IMR-90 (cell line): ENCODE results near the gene RAB3IL1. TPM values are rescaled to one million over a fixed set of nuclear protein-coding genes. Genes with fewer than 3 reads are reported as not detected.

Source experiments
- ATAC-seq: fragments of 200-7000 bp; cut with Tn5 transposase; 2 replicates; pipeline ENCODE4 v1.9.1; 2020; ENCODE audit warnings: low read depth, mild to moderate bottlenecking, moderate library complexity
- BruUV-seq: library from RNA; stranded (reverse); fragments of 400-500 nt; replicated peaks from 2 replicates; lab custom pipeline; 2021; lab: Mats Ljungman, UMichigan
- CTCF ChIA-PET: fragments of 300-600 bp; formaldehyde crosslinking; extraction: SDS; loops from one replicate; lab custom pipeline; 2021; ENCODE audit warnings: antibody characterized with exemption; lab: Yijun Ruan, JAX
- POLR2A ChIA-PET: fragments of 300-600 bp; sonication (Branson Sonifier 250); formaldehyde crosslinking; loops from one replicate; lab custom pipeline; 2022; ENCODE audit warnings: antibody characterized with exemption; ENCODE audit not compliant: unreplicated experiment; lab: Charles Lee
- DNase-seq: peaks from one replicate; pipeline ENCODE4 v3.0.0; 2013
- H2AFZ ChIP-seq: replicated peaks from 2 replicates; pipeline ENCODE3; 2013; ENCODE audit warnings: low read length, mild to moderate bottlenecking; ENCODE audit not compliant: poor library complexity
- H2AK5ac ChIP-seq: 2 replicates; pipeline ENCODE4 v1.6.1; 2013; ENCODE audit warnings: low read depth, low read length, inconsistent platforms
- H2AK9ac ChIP-seq: replicated peaks from 2 replicates; pipeline ENCODE3; 2013; ENCODE audit warnings: mild to moderate bottlenecking, low read depth, low read length, moderate library complexity; ENCODE audit not compliant: poor library complexity
- H2BK120ac ChIP-seq: 2 replicates; pipeline ENCODE4 v1.6.1; 2013; ENCODE audit warnings: low read depth, low read length, inconsistent platforms
- H2BK15ac ChIP-seq: 3 replicates; pipeline ENCODE4 v1.6.1; 2013; ENCODE audit warnings: low read depth, low read length, inconsistent platforms
- H2BK20ac ChIP-seq: 2 replicates; pipeline ENCODE4 v1.6.1; 2013; ENCODE audit warnings: low read depth, mild to moderate bottlenecking, inconsistent platforms, low read length, moderate library complexity
- H2BK5ac ChIP-seq: 2 replicates; pipeline ENCODE4 v1.6.1; 2013; ENCODE audit warnings: mild to moderate bottlenecking, low read depth, low read length, inconsistent platforms; ENCODE audit not compliant: poor library complexity, severe bottlenecking
- H3K14ac ChIP-seq: replicated peaks from 2 replicates; pipeline ENCODE4 v1.6.1; 2013; ENCODE audit warnings: low read depth, low read length, inconsistent platforms
- H3K18ac ChIP-seq: 2 replicates; pipeline ENCODE4 v1.6.1; 2013; ENCODE audit warnings: low read depth, low read length, control low read depth
- H3K23ac ChIP-seq: 2 replicates; pipeline ENCODE4 v1.6.1; 2013; ENCODE audit warnings: low read depth, low read length, inconsistent platforms
- H3K27ac ChIP-seq: 2 replicates; pipeline ENCODE4 v1.5.1; 2013; ENCODE audit warnings: mild to moderate bottlenecking, control low read depth, low read length; ENCODE audit not compliant: insufficient read depth
- H3K27me3 ChIP-seq: 2 replicates; pipeline ENCODE4 v1.6.1; 2013; ENCODE audit warnings: low read length; ENCODE audit not compliant: control insufficient read depth, insufficient read depth
- H3K36me3 ChIP-seq: 2 replicates; pipeline ENCODE4 v1.6.1; 2013; ENCODE audit warnings: low read length, mixed read lengths; ENCODE audit not compliant: control insufficient read depth, insufficient read depth
- H3K4ac ChIP-seq: 2 replicates; pipeline ENCODE4 v1.6.1; 2013; ENCODE audit warnings: low read depth, low read length, inconsistent platforms
- H3K4me1 ChIP-seq: 2 replicates; pipeline ENCODE4 v1.6.1; 2013; ENCODE audit warnings: low read length, mixed read lengths; ENCODE audit not compliant: control insufficient read depth, insufficient read depth
- H3K4me2 ChIP-seq: 2 replicates; pipeline ENCODE4 v1.6.1; 2013; ENCODE audit warnings: low read depth, mild to moderate bottlenecking, control low read depth, low read length, moderate library complexity
- H3K4me3 ChIP-seq: 2 replicates; pipeline ENCODE4 v1.5.1; 2013; ENCODE audit warnings: low read depth, mild to moderate bottlenecking, control low read depth, low read length, moderate library complexity; ENCODE audit not compliant: insufficient read depth
- H3K56ac ChIP-seq: 2 replicates; pipeline ENCODE4 v1.6.1; 2013; ENCODE audit warnings: low read length, inconsistent platforms; ENCODE audit not compliant: insufficient read depth; ENCODE audit errors: extremely low read depth
- H3K79me1 ChIP-seq, 2 experiments: 2 replicates each; pipeline ENCODE4 v1.6.1; 2013; ENCODE audit warnings: low read length in 2 of 2, inconsistent platforms in 1 of 2, low read depth in 1 of 2
- H3K9ac ChIP-seq: 2 replicates; pipeline ENCODE4 v1.6.1; 2013; ENCODE audit warnings: low read depth, low read length, control low read depth
- H3K9me1 ChIP-seq: 2 replicates; pipeline ENCODE4 v1.6.1; 2013; ENCODE audit warnings: low read length, inconsistent platforms; ENCODE audit not compliant: insufficient read depth
- H3K9me3 ChIP-seq: 2 replicates; pipeline ENCODE4 v1.6.1; 2013; ENCODE audit warnings: low read length; ENCODE audit not compliant: control insufficient read depth, insufficient read depth
- H4K20me1 ChIP-seq: 2 replicates; pipeline ENCODE4 v1.6.1; 2013; ENCODE audit warnings: low read length, inconsistent platforms; ENCODE audit not compliant: insufficient read depth
- H4K5ac ChIP-seq: 2 replicates; pipeline ENCODE4 v1.6.1; 2013; ENCODE audit warnings: mild to moderate bottlenecking, low read depth, low read length, control low read depth
- H4K8ac ChIP-seq, 2 experiments: 2 replicates each; pipeline ENCODE4 v1.6.1; 2013; ENCODE audit warnings: low read depth in 2 of 2, low read length in 2 of 2, control low read depth in 1 of 2, inconsistent platforms in 1 of 2
- H4K91ac ChIP-seq: 2 replicates; pipeline ENCODE4 v1.6.1; 2013; ENCODE audit warnings: low read depth, low read length, inconsistent platforms; ENCODE audit not compliant: insufficient read depth
- RAD21 ChIP-seq: IDR thresholded peaks from 2 replicates; pipeline ENCODE4 v1.6.1; 2012; ENCODE audit warnings: low read length, improper control_type of control experiment
- SMC3 ChIP-seq: fragments of 150-350 bp; IDR thresholded peaks from 2 replicates; pipeline ENCODE4 v1.6.1; 2016; ENCODE audit warnings: low read depth, mild to moderate bottlenecking, antibody characterized with exemption, low read length, moderate library complexity
- WGBS, 2 experiments: methylation state at CpG; one replicate each; pipeline versions ENCODE4 v1.1.5 to v1.1.7; 2013; ENCODE audit warnings: missing lambda C conversion rate in 2 of 2; ENCODE audit not compliant: insufficient read length in 1 of 2; ENCODE audit errors: extremely low coverage in 2 of 2; 5-methylcytosine and 5-hydroxymethylcytosine counted together
- dilution Hi-C: fragments of 300-500 bp; cut with HindIII; formaldehyde crosslinking; loops from one replicate; pipeline ENCODE4 v1.14.3; 2018; ENCODE audit warnings: low sequenced_read_pairs; ENCODE audit not compliant: unreplicated experiment
- in situ Hi-C: fragments of 300-500 bp; cut with MboI; formaldehyde crosslinking; loops from 3 replicates; pipeline ENCODE4 v1.14.3; 2019; ENCODE audit warnings: low sequenced_read_pairs, inconsistent platforms, mixed read lengths
- intact Hi-C: fragments of 100-400 bp; cut with micrococcal nuclease; formaldehyde crosslinking; loops from 2 replicates; pipeline ENCODE4 v1.10.0; 2022
- polyA plus RNA-seq, 3 experiments: library from polyadenylated mRNA; depleted of rRNA; stranded (reverse); fragments of >200 nt; gene quantifications; 2 replicates each; pipeline ENCODE4 v1.2.3, GENCODE V29; 2012; ENCODE audit warnings: low replicate concordance in 1 of 3
- total RNA-seq: library from RNA; depleted of rRNA; stranded (reverse); fragments of >200 nt; gene quantifications from 2 replicates; pipeline ENCODE4 v1.2.3, GENCODE V29; 2012
- TF ChIP-seq, protein P1 (sequence below): fragments of 150-350 bp; IDR thresholded peaks from 2 replicates; pipeline ENCODE4 v1.6.1; 2016; ENCODE audit warnings: low read depth, mild to moderate bottlenecking, low read length, moderate library complexity, borderline replicate concordance

Gene RAB3IL1
- total and polyA plus RNA-seq, 2 of the 4 experiments (the other 2 are of a cell fraction): 0.72 to 1.9 TPM

- ChIA-PET POLR2A (no interaction called here), CTCF (no interaction called here)
- H3K14ac ChIP-seq: no peak overlapping the region
- no peak overlapping the region for H3K4me2 ChIP-seq
- H2BK5ac ChIP-seq: no peak overlapping the region
- no TSS peak for BruUV-seq
- no peak overlapping the region for H3K4ac ChIP-seq
- no peak overlapping the region for H4K91ac ChIP-seq
- ATAC-seq (no peak), DNase-seq (no peak)
- H3K18ac ChIP-seq: no peak overlapping the region
- H2AFZ ChIP-seq: peak overlapping the region; percentile 10
- H3K9ac ChIP-seq: no peak overlapping the region
- in situ Hi-C loops (loop anchor here (25.0 kb wide), 1 partner anchor 447 kb away; no protein-coding TSS in a partner anchor), dilution Hi-C loops (no loop called here), intact Hi-C loops (no loop called here)
- H2AK9ac ChIP-seq: peak overlapping the region; percentile 24
- H4K20me1 ChIP-seq: no peaks in the 10 kb centered on the region
- H3K27ac ChIP-seq: no peak overlapping the region
- H2BK20ac ChIP-seq: no peak overlapping the region
- no peaks in the 10 kb centered on the region for H3K27me3 ChIP-seq
- TF ChIP-seq, protein P1, sequence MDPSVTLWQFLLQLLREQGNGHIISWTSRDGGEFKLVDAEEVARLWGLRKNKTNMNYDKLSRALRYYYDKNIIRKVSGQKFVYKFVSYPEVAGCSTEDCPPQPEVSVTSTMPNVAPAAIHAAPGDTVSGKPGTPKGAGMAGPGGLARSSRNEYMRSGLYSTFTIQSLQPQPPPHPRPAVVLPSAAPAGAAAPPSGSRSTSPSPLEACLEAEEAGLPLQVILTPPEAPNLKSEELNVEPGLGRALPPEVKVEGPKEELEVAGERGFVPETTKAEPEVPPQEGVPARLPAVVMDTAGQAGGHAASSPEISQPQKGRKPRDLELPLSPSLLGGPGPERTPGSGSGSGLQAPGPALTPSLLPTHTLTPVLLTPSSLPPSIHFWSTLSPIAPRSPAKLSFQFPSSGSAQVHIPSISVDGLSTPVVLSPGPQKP: no peak
- TF ChIP-seq SMC3 (no peak), RAD21 (no peak)
- H3K9me3 ChIP-seq: no peaks in the 10 kb centered on the region
- no peak overlapping the region for H2BK120ac ChIP-seq
- H2BK15ac ChIP-seq: no peak overlapping the region
- peaks cover 35% of the 10 kb centered on the region for H3K36me3 ChIP-seq
- no peak overlapping the region for H3K23ac ChIP-seq
- no peaks in the 10 kb centered on the region for H3K4me1 ChIP-seq
- H3K9me1 ChIP-seq: no peaks in the 10 kb centered on the region
- no peak overlapping the region for H3K56ac ChIP-seq
- no peak overlapping the region for H4K5ac ChIP-seq
- no peak overlapping the region for H4K8ac ChIP-seq
- WGBS, 2 experiments: 93% methylated on average over 8 of the region's 20 CpGs; no CpG with 5 or more reads in 1 of the 2 experiments
- H3K4me3 ChIP-seq: no peak overlapping the region
- no peak overlapping the region for H2AK5ac ChIP-seq
- no peaks in the 10 kb centered on the region for H3K79me1 ChIP-seq
These were observed 52.3 kb downstream of the RAB3IL1 start for GRCh38 chr11:61864814-61865775.
